Mesothelial cell of epicardium (in vitro differentiated cells): ENCODE measurements around the gene CYS1. TPM values are rescaled to one million over a fixed set of nuclear protein-coding genes. Genes with fewer than 3 reads are reported as not detected.

Experiments used
- DNase-seq, 2 experiments: peaks; one replicate each; pipeline ENCODE4 v3.0.0; 2021; ENCODE audit warnings: low spot score in 2 of 2; ENCODE audit not compliant: unreplicated experiment in 2 of 2
- H3K27ac Mint-ChIP-seq: 2 replicates; pipeline ENCODE4 v1.8.0; 2021; ENCODE audit warnings: mixed read lengths
- H3K27me3 Mint-ChIP-seq: 2 replicates; pipeline ENCODE4 v1.8.0; 2021; ENCODE audit warnings: low read depth, mixed read lengths
- H3K36me3 Mint-ChIP-seq: 2 replicates; pipeline ENCODE4 v1.8.0; 2021; ENCODE audit warnings: mixed read lengths
- H3K4me1 Mint-ChIP-seq: 2 replicates; pipeline ENCODE4 v1.8.0; 2021; ENCODE audit warnings: mixed read lengths
- H3K4me3 Mint-ChIP-seq: 2 replicates; pipeline ENCODE4 v1.8.0; 2021; ENCODE audit warnings: mild to moderate bottlenecking, moderate library complexity, mixed read lengths
- H3K9me3 Mint-ChIP-seq: 2 replicates; pipeline ENCODE4 v1.8.0; 2021; ENCODE audit warnings: mixed read lengths
- CTCF ChIP-seq: fragments of 200-600 bp; sonication (generic); IDR thresholded peaks from one replicate; pipeline ENCODE4 v1.5.0; 2021; ENCODE audit warnings: antibody characterized with exemption; ENCODE audit not compliant: unreplicated experiment
- total RNA-seq: library from RNA; stranded (reverse); gene quantifications from 3 replicates; pipeline ENCODE4 v1.2.1, GENCODE V29; 2021

Gene CYS1
- total RNA-seq, 1 donor from 2014 or later = 1.3 TPM

GRCh38 chr2:10022445-10022844 lies 57.8 kb downstream of the CYS1 start:
- H3K27me3 Mint-ChIP-seq = no peaks in the 10 kb centered on the region
- DNase-seq = no peak
- H3K4me1 Mint-ChIP-seq = peaks cover 1% of the 10 kb centered on the region
- H3K36me3 Mint-ChIP-seq = no peaks in the 10 kb centered on the region
- H3K9me3 Mint-ChIP-seq = peaks cover 2% of the 10 kb centered on the region
- no peak overlapping the region for H3K4me3 Mint-ChIP-seq
- no peak overlapping the region for H3K27ac Mint-ChIP-seq
- no peak for TF ChIP-seq CTCF

- no peak for TF ChIP-seq CTCF
- no peaks in the 10 kb centered on the region for H3K36me3 Mint-ChIP-seq
- peaks cover 4% of the 10 kb centered on the region for H3K9me3 Mint-ChIP-seq
- DNase-seq = no peak
- H3K4me3 Mint-ChIP-seq = no peak overlapping the region
- H3K27me3 Mint-ChIP-seq = no peaks in the 10 kb centered on the region
- no peak overlapping the region for H3K27ac Mint-ChIP-seq
- H3K4me1 Mint-ChIP-seq = peaks cover 1% of the 10 kb centered on the region
Measured at GRCh38 chr2:10022041-10022421, 58.2 kb downstream of the CYS1 start.

- Mint-ChIP-seq H3K27me3 (peaks cover 2% of the 10 kb centered on the region), H3K4me1 (peaks cover 1% of the 10 kb centered on the region), H3K4me3 (no peak overlapping the region)
Measured at GRCh38 chr2:10019602-10020400, 60.4 kb downstream of the CYS1 start.

GRCh38 chr2:10019174-10019573 lies 61.0 kb downstream of the CYS1 start:
- Mint-ChIP-seq H3K4me1 (peaks cover 1% of the 10 kb centered on the region), H3K27me3 (peaks cover 2% of the 10 kb centered on the region), H3K27ac (no peak overlapping the region), H3K36me3 (no peaks in the 10 kb centered on the region), H3K9me3 (peaks cover 4% of the 10 kb centered on the region), H3K4me3 (no peak overlapping the region)
- no peak for TF ChIP-seq CTCF
- no peak for DNase-seq

More at GRCh38 chr2:10019602-10020400, 60.4 kb downstream of the CYS1 start:
- no peak for DNase-seq
- Mint-ChIP-seq H3K9me3 (peaks cover 4% of the 10 kb centered on the region), H3K36me3 (no peaks in the 10 kb centered on the region), H3K27ac (no peak overlapping the region)
- TF ChIP-seq CTCF = no peak

- H3K4me3 Mint-ChIP-seq = no peak overlapping the region
- DNase-seq = no peak
- H3K27ac Mint-ChIP-seq = no peak overlapping the region
- peaks cover 1% of the 10 kb centered on the region for H3K4me1 Mint-ChIP-seq
- H3K9me3 Mint-ChIP-seq = peaks cover 4% of the 10 kb centered on the region
- peaks cover 2% of the 10 kb centered on the region for H3K27me3 Mint-ChIP-seq
- TF ChIP-seq CTCF = no peak
- no peaks in the 10 kb centered on the region for H3K36me3 Mint-ChIP-seq
Measured at GRCh38 chr2:10017313-10017941, 62.8 kb downstream of the CYS1 start.
